OCI-LY7 (cell line): Measurements from ENCODE around the gene PNMA8B. TPM values are rescaled to one million over a fixed set of nuclear protein-coding genes. Genes with fewer than 3 reads are reported as not detected.

Experiments
- BruUV-seq: library from RNA; stranded (reverse); fragments of 400-500 nt; replicated peaks from 2 replicates; lab custom pipeline; 2021; lab: Mats Ljungman, UMichigan
- CTCF ChIA-PET: fragments of 300-600 bp; sonication (Branson Sonifier 250); formaldehyde crosslinking; loops from one replicate; lab custom pipeline; 2022; ENCODE audit warnings: antibody characterized with exemption; ENCODE audit not compliant: unreplicated experiment; lab: Charles Lee
- POLR2A ChIA-PET: fragments of 300-600 bp; sonication (Branson Sonifier 250); formaldehyde crosslinking; loops from one replicate; lab custom pipeline; 2022; ENCODE audit warnings: antibody characterized with exemption; lab: Charles Lee
- DNase-seq: peaks from one replicate; pipeline ENCODE4 v3.0.0-alpha.2; 2015; ENCODE audit warnings: low spot score
- H2AFZ ChIP-seq: fragments of 200-600 bp; sonication (generic), shearing (Covaris generic); 2 replicates; pipeline ENCODE4 v1.6.1; 2014; ENCODE audit warnings: mild to moderate bottlenecking, antibody characterized with exemption, low read length, moderate library complexity
- H3K27ac ChIP-seq: fragments of 200-600 bp; sonication (generic); 2 replicates; pipeline ENCODE4 v1.5.1; 2014; ENCODE audit warnings: mixed run types, low read depth, mild to moderate bottlenecking, moderate library complexity, low read length, inconsistent platforms; ENCODE audit not compliant: poor library complexity, severe bottlenecking
- H3K36me3 ChIP-seq: fragments of 200-600 bp; sonication (generic); 2 replicates; pipeline ENCODE4 v1.6.1; 2014; ENCODE audit warnings: mild to moderate bottlenecking, antibody characterized with exemption, low read length, moderate library complexity, mixed read lengths; ENCODE audit not compliant: insufficient read depth
- H3K4me1 ChIP-seq: fragments of 200-600 bp; sonication (generic); 2 replicates; pipeline ENCODE4 v1.5.1; 2014; ENCODE audit warnings: mild to moderate bottlenecking, low read length; ENCODE audit not compliant: insufficient read depth, poor library complexity, severe bottlenecking
- H3K4me2 ChIP-seq: fragments of 200-600 bp; sonication (generic); 2 replicates; pipeline ENCODE4 v1.6.1; 2014; ENCODE audit warnings: mild to moderate bottlenecking, low read length
- H3K4me3 ChIP-seq: fragments of 200-600 bp; sonication (generic); 2 replicates; pipeline ENCODE4 v1.5.1; 2014; ENCODE audit warnings: mild to moderate bottlenecking, low read depth, low read length; ENCODE audit not compliant: poor library complexity, severe bottlenecking
- H3K79me2 ChIP-seq: fragments of 200-600 bp; sonication (generic); 2 replicates; pipeline ENCODE4 v1.6.1; 2016; ENCODE audit warnings: low read depth, mild to moderate bottlenecking, low read length, moderate library complexity, mixed read lengths; ENCODE audit not compliant: insufficient read depth
- H3K9me2 ChIP-seq: fragments of 200-600 bp; sonication (generic); 2 replicates; pipeline ENCODE4 v1.6.1; 2016; ENCODE audit warnings: mild to moderate bottlenecking, low read length, mixed read lengths; ENCODE audit not compliant: insufficient read depth
- H3K9me3 ChIP-seq: fragments of 200-600 bp; sonication (generic); 2 replicates; pipeline ENCODE4 v1.6.1; 2014; ENCODE audit warnings: mild to moderate bottlenecking, mixed run types, low read length, mixed read lengths
- H4K20me1 ChIP-seq: fragments of 200-600 bp; sonication (generic); 2 replicates; pipeline ENCODE4 v1.6.1; 2014; ENCODE audit warnings: mild to moderate bottlenecking, antibody characterized with exemption, low read length, moderate library complexity, mixed read lengths; ENCODE audit not compliant: insufficient read depth
- CTCF ChIP-seq: fragments of 200-600 bp; sonication (generic); conservative IDR thresholded peaks from 2 replicates; pipeline ENCODE4 v1.5.1; 2014; ENCODE audit warnings: mild to moderate bottlenecking, antibody characterized with exemption, low read length, moderate library complexity, mixed read lengths
- EZH2phosphoT487 ChIP-seq: fragments of 200-600 bp; sonication (generic); IDR thresholded peaks from 2 replicates; pipeline ENCODE4 v1.6.1; 2018; ENCODE audit warnings: low read depth, borderline replicate concordance, mild to moderate bottlenecking, mixed run types, antibody characterized with exemption, low read length, moderate library complexity, mixed read lengths
- intact Hi-C: fragments of 100-400 bp; cut with micrococcal nuclease; formaldehyde crosslinking; loops from one replicate; pipeline ENCODE4 v1.10.0; 2022; ENCODE audit not compliant: unreplicated experiment
- total RNA-seq, 2 experiments: library from RNA; depleted of rRNA in 1 of 2; stranded (reverse); fragments of >200 nt in 1 of 2; shearing (Covaris generic) in 1 of 2; gene quantifications; 2 replicates each; pipeline ENCODE4 v1.2.3, GENCODE V29; 2014 to 2022

Gene PNMA8B
- total RNA-seq, 2 experiments from 2014 or later: 0.40 to 2.0 TPM

DNA sequence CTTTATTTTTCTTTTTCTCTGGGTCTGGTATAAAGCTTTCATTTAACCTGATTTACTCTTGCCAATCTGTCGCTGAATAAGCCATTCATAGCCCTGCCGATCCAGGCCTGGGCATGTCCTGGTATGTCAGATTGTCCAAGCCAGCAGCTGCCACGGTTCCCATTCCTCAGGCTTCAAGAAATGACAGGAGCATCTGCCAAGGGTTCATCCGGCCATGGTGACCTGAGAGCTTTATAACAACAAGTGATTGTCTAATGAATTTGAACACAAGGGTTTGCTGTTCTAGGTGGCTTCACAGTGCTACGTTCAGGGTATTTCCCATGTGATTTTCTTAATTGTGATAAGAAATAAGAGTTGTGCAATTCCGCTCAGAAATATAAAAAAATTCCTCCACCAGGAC is 44.3 kb downstream of the PNMA8B start:
- no peaks in the 10 kb centered on the region for H4K20me1 ChIP-seq
- TF ChIP-seq EZH2phosphoT487 (no peak), CTCF (no peak)
- POLR2A ChIA-PET: interaction anchor here (0.8 kb wide), 1 partner anchor 15 kb away, joined by 3 read pairs; no protein-coding TSS in a partner anchor
- CTCF ChIA-PET: no interaction called here
- no peak overlapping the region for H3K4me3 ChIP-seq
- no TSS peak for BruUV-seq
- H3K4me2 ChIP-seq: no peak overlapping the region
- H3K36me3 ChIP-seq: no peaks in the 10 kb centered on the region
- intact Hi-C loops: no loop called here
- H2AFZ ChIP-seq: no peak overlapping the region
- peaks cover 20% of the 10 kb centered on the region for H3K4me1 ChIP-seq
- H3K9me3 ChIP-seq: peaks cover 9% of the 10 kb centered on the region
- DNase-seq: no peak
- no peaks in the 10 kb centered on the region for H3K79me2 ChIP-seq
- no peak overlapping the region for H3K27ac ChIP-seq
- H3K9me2 ChIP-seq: no peaks in the 10 kb centered on the region

DNA sequence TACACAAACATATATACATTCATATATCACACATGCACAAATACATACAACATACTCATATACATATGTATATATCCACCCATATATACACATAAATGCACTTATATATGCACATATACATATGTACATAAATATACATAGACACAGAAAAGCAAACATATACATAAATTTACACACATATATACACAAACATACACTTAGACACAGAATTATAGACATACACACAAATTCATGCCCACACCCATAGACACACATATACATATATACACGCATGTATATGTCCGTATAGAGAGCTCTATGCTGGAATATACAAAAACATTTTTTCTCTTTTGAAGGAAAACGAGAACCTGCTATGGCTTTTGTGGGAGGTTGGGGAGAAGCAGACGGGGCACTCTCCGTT is 44.9 kb downstream of the PNMA8B start:
- Histone ChIP-seq H3K4me2 (no peak overlapping the region), H3K4me1 (peaks cover 21% of the 10 kb centered on the region), H3K79me2 (no peaks in the 10 kb centered on the region), H4K20me1 (no peaks in the 10 kb centered on the region), H3K9me2 (no peaks in the 10 kb centered on the region), H3K36me3 (no peaks in the 10 kb centered on the region), H2AFZ (no peak overlapping the region), H3K27ac (no peak overlapping the region), H3K9me3 (peaks cover 9% of the 10 kb centered on the region), H3K4me3 (no peak overlapping the region)
- ChIA-PET POLR2A (interaction anchor here (0.8 kb wide), 1 partner anchor 14 kb away, joined by 3 read pairs; no protein-coding TSS in a partner anchor), CTCF (no interaction called here)
- TF ChIP-seq CTCF: no peak
- TF ChIP-seq EZH2phosphoT487: no peak
- BruUV-seq: no TSS peak
- DNase-seq: no peak
- intact Hi-C loops: no loop called here

DNA sequence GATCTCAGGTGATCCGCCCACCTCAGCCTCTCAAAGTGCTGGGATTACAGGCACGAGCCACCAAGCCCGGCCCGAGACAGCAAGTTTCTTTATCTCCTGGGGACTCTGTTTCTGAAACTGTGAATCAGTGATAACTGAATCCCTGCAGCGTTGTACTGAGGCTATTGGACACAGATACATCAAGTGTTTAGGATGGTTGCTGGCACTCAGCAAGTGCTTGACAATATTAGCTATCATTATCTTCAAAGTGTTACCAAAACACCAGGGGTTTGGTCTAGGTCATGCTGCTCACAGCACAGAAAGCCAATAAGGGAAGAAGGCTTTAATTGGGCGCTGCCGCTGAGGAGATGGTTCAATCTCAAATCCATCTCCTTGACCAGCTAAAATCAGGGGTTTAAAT is 46.4 kb downstream of the PNMA8B start:
- TF ChIP-seq CTCF: no peak
- no peak for TF ChIP-seq EZH2phosphoT487
- intact Hi-C loops: no loop called here
- no peak overlapping the region for H2AFZ ChIP-seq
- H3K36me3 ChIP-seq: no peaks in the 10 kb centered on the region
- H3K4me1 ChIP-seq: peaks cover 21% of the 10 kb centered on the region
- H4K20me1 ChIP-seq: no peaks in the 10 kb centered on the region
- BruUV-seq: no TSS peak
- no peak overlapping the region for H3K4me2 ChIP-seq
- H3K4me3 ChIP-seq: no peak overlapping the region
- ChIA-PET POLR2A (no interaction called here), CTCF (no interaction called here)
- no peak overlapping the region for H3K27ac ChIP-seq
- peaks cover 9% of the 10 kb centered on the region for H3K9me3 ChIP-seq
- no peaks in the 10 kb centered on the region for H3K9me2 ChIP-seq
- H3K79me2 ChIP-seq: no peaks in the 10 kb centered on the region
- DNase-seq: no peak
